ENCODE results near the gene KRT80. TPM values are rescaled to one million over a fixed set of nuclear protein-coding genes. Genes with fewer than 3 reads are reported as not detected.

The KRT80 gene
- total and polyA plus RNA-seq, 2 donors (not counting 3 experiments of a cell fraction or from before 2014, with no cell fraction given) = 13.6 to 23.7 TPM

- Histone ChIP-seq H2AFZ (ENCODE audit: low read depth, low read length) (no peak overlapping the region), H3K27ac (ENCODE audit: insufficient read depth, low read depth, low read length) (peak overlapping the region; percentile 79), H3K4me2 (ENCODE audit: insufficient read depth, low read length) (no peak overlapping the region)
Observed at GRCh38 chr12:52185400-52185967, 6.3 kb downstream of the KRT80 start.

More at GRCh38 chr12:52185400-52185967, 6.3 kb downstream of the KRT80 start:
- ChIA-PET POLR2A (interaction anchor here (1.2 kb wide), 1 partner anchor 10 kb away, joined by 5 read pairs; no protein-coding TSS in a partner anchor), CTCF (interaction anchor here (0.6 to 12.0 kb wide), 11 partner anchors 9 to 1314 kb away, joined by 3 to 138 read pairs (median 4); partner anchors contain the start of gene MAP3K12)
- Histone ChIP-seq H3K9me3 (replicated peaks; ENCODE audit: control insufficient read depth, insufficient read depth, low read length) (no peaks in the 10 kb centered on the region), H3K9ac (replicated peaks; ENCODE audit: extremely low read depth, insufficient read depth, low read length) (peak overlapping the region; percentile 36), H4K20me1 (replicated peaks; ENCODE audit: control insufficient read depth, extremely low read depth, insufficient read depth, low read length) (no peaks in the 10 kb centered on the region), H3K4me1 (ENCODE audit: control insufficient read depth, extremely low read depth, insufficient read depth, low read length) (peaks cover 59% of the 10 kb centered on the region), H3K4me3 (replicated peaks in 1 of 3; ENCODE audit: insufficient read depth in 1 of 3, low read depth in 1 of 3, low read length in 3 of 3) (no peak overlapping the region), H3K79me2 (ENCODE audit: control insufficient read depth, insufficient read depth, low read length) (no peaks in the 10 kb centered on the region), H3K27me3 (ENCODE audit: control insufficient read depth in 2 of 2, insufficient read depth in 2 of 2, low read length in 2 of 2) (no peaks in the 10 kb centered on the region), H3K36me3 (ENCODE audit: control insufficient read depth in 2 of 2, extremely low read depth in 1 of 2, insufficient read depth in 2 of 2, low read length in 2 of 2) (no peaks in the 10 kb centered on the region), H3K9me1 (replicated peaks; ENCODE audit: control insufficient read depth, extremely low read depth, insufficient read depth, low read length) (no peaks in the 10 kb centered on the region)
- TF ChIP-seq FOS (IDR thresholded peaks at IDR 0.05; ENCODE audit: borderline replicate concordance, insufficient read depth, low read length) (no peak), GATA2 (IDR thresholded peaks at IDR 0.05; ENCODE audit: insufficient read depth, insufficient read length, low read depth, low read length) (no peak), EZH2 (IDR thresholded peaks at IDR 0.05; ENCODE audit: borderline replicate concordance, low read depth, low read length, severe bottlenecking) (no peak), POLR2AphosphoS5 (IDR thresholded peaks at IDR 0.05; ENCODE audit: insufficient read depth, low read depth, low read length) (no peak), POLR2A (IDR thresholded peaks at IDR 0.05; ENCODE audit: low read depth, low read length) (no peak), MYC (IDR thresholded peaks at IDR 0.05; ENCODE audit: low read depth, low read length) (no peak), JUN (IDR thresholded peaks at IDR 0.05; ENCODE audit: borderline replicate concordance, insufficient read depth, insufficient read length, low read depth) (no peak)
- TF ChIP-seq, protein P1, sequence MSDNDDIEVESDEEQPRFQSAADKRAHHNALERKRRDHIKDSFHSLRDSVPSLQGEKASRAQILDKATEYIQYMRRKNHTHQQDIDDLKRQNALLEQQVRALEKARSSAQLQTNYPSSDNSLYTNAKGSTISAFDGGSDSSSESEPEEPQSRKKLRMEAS (IDR thresholded peaks at IDR 0.05; ENCODE audit: insufficient read depth, insufficient read length) = no peak
- TF ChIP-seq, protein P2, sequence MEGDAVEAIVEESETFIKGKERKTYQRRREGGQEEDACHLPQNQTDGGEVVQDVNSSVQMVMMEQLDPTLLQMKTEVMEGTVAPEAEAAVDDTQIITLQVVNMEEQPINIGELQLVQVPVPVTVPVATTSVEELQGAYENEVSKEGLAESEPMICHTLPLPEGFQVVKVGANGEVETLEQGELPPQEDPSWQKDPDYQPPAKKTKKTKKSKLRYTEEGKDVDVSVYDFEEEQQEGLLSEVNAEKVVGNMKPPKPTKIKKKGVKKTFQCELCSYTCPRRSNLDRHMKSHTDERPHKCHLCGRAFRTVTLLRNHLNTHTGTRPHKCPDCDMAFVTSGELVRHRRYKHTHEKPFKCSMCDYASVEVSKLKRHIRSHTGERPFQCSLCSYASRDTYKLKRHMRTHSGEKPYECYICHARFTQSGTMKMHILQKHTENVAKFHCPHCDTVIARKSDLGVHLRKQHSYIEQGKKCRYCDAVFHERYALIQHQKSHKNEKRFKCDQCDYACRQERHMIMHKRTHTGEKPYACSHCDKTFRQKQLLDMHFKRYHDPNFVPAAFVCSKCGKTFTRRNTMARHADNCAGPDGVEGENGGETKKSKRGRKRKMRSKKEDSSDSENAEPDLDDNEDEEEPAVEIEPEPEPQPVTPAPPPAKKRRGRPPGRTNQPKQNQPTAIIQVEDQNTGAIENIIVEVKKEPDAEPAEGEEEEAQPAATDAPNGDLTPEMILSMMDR (IDR thresholded peaks at IDR 0.05; ENCODE audit: extremely low read depth in 1 of 2, insufficient read depth in 1 of 2, low read depth in 1 of 2, low read length in 2 of 2) = no peak
- DNase-seq (ENCODE audit: low read depth, low spot score) (no peak), FAIRE-seq (peak; percentile 55)
- BruUV-seq (replicated peaks) = no TSS peak
- intact Hi-C loops (cut with micrococcal nuclease) = no loop called here
- dilution Hi-C loops (cut with MboI; ENCODE audit: extremely low pct_ligation_motif_present, low sequenced_read_pairs) = no loop called here

All from endothelial cell of umbilical vein (primary cell).